H9 (cell line): ENCODE measurements around the gene DDO. TPM values are rescaled to one million over a fixed set of nuclear protein-coding genes. Genes with fewer than 3 reads are reported as not detected.

Experiments used
- DNase-seq: peaks from one replicate; pipeline ENCODE4 v3.0.0-alpha.2; 2017
- H2AFZ ChIP-seq: one replicate; pipeline ENCODE4 v1.6.1; 2013; ENCODE audit warnings: mild to moderate bottlenecking, low read length, control low read depth, moderate library complexity
- H2AK5ac ChIP-seq: 2 replicates; pipeline ENCODE4 v1.6.1; 2013; ENCODE audit warnings: low read length, control low read depth, mixed read lengths; ENCODE audit not compliant: insufficient read length
- H2BK120ac ChIP-seq: one replicate; pipeline ENCODE4 v1.6.1; 2013; ENCODE audit warnings: low read depth, mild to moderate bottlenecking, low read length, control low read depth, inconsistent platforms; ENCODE audit not compliant: poor library complexity, severe bottlenecking
- H2BK12ac ChIP-seq: 2 replicates; pipeline ENCODE4 v1.6.1; 2013; ENCODE audit warnings: low read length, control low read depth, mixed read lengths, low read depth; ENCODE audit not compliant: insufficient read length
- H2BK15ac ChIP-seq: 2 replicates; pipeline ENCODE4 v1.6.1; 2013; ENCODE audit warnings: low read depth, low read length, control low read depth
- H2BK20ac ChIP-seq: one replicate; pipeline ENCODE4 v1.6.1; 2013; ENCODE audit warnings: low read depth, mild to moderate bottlenecking, low read length, control low read depth, inconsistent platforms; ENCODE audit not compliant: poor library complexity, severe bottlenecking
- H2BK5ac ChIP-seq: 2 replicates; pipeline ENCODE4 v1.6.1; 2013; ENCODE audit warnings: low read length, control low read depth, mixed read lengths; ENCODE audit not compliant: insufficient read length
- H3K14ac ChIP-seq: 2 replicates; pipeline ENCODE4 v1.6.1; 2013; ENCODE audit warnings: low read length, control low read depth; ENCODE audit not compliant: insufficient read depth
- H3K18ac ChIP-seq: 2 replicates; pipeline ENCODE4 v1.6.1; 2013; ENCODE audit warnings: low read depth, mild to moderate bottlenecking, mixed read lengths, low read length, control low read depth; ENCODE audit not compliant: insufficient read length
- H3K23ac ChIP-seq: 2 replicates; pipeline ENCODE4 v1.6.1; 2013; ENCODE audit warnings: low read length, control low read depth, mixed read lengths, low read depth; ENCODE audit not compliant: insufficient read length
- H3K23me2 ChIP-seq: 2 replicates; pipeline ENCODE4 v1.6.1; 2013; ENCODE audit warnings: low read depth, mild to moderate bottlenecking, mixed read lengths, low read length, control low read depth; ENCODE audit not compliant: insufficient read length, poor library complexity, severe bottlenecking
- H3K27ac ChIP-seq: 2 replicates; pipeline ENCODE4 v1.5.1; 2013; ENCODE audit warnings: low read length, control low read depth, mixed read lengths, low read depth; ENCODE audit not compliant: insufficient read length
- H3K27me3 ChIP-seq: 2 replicates; pipeline ENCODE4 v1.6.1; 2013; ENCODE audit warnings: low read length, control low read depth, inconsistent platforms; ENCODE audit not compliant: insufficient read depth
- H3K4ac ChIP-seq: 2 replicates; pipeline ENCODE4 v1.6.1; 2013; ENCODE audit warnings: low read depth, mild to moderate bottlenecking, control low read depth, inconsistent platforms, low read length, moderate library complexity
- H3K4me1 ChIP-seq: 2 replicates; pipeline ENCODE4 v1.6.1; 2013; ENCODE audit warnings: low read length, control low read depth, inconsistent platforms; ENCODE audit not compliant: insufficient read depth
- H3K4me2 ChIP-seq: 2 replicates; pipeline ENCODE4 v1.6.1; 2013; ENCODE audit warnings: low read length, control low read depth, mixed read lengths; ENCODE audit not compliant: insufficient read length, insufficient read depth
- H3K56ac ChIP-seq: 2 replicates; pipeline ENCODE4 v1.6.1; 2013; ENCODE audit warnings: low read depth, mild to moderate bottlenecking, mixed read lengths, low read length, control low read depth; ENCODE audit not compliant: insufficient read length
- H3K79me1 ChIP-seq: 2 replicates; pipeline ENCODE4 v1.6.1; 2013; ENCODE audit warnings: low read depth, mild to moderate bottlenecking, moderate library complexity, low read length, control low read depth, inconsistent platforms; ENCODE audit not compliant: insufficient read depth, poor library complexity, severe bottlenecking
- H3K79me2 ChIP-seq: 2 replicates; pipeline ENCODE4 v1.6.1; 2013; ENCODE audit warnings: low read length, control low read depth, inconsistent platforms; ENCODE audit not compliant: insufficient read depth
- H3K9ac ChIP-seq: 2 replicates; pipeline ENCODE4 v1.6.1; 2013; ENCODE audit warnings: low read length, control low read depth, mixed read lengths; ENCODE audit not compliant: insufficient read length; ENCODE audit errors: extremely low read depth
- H3K9me3 ChIP-seq: one replicate; pipeline ENCODE4 v1.6.1; 2013; ENCODE audit warnings: low read depth, low read length, inconsistent platforms; ENCODE audit not compliant: control insufficient read depth
- H3T11ph ChIP-seq: one replicate; pipeline ENCODE4 v1.6.1; 2013; ENCODE audit warnings: mild to moderate bottlenecking, low read length, control low read depth, inconsistent platforms
- H4K20me1 ChIP-seq: one replicate; pipeline ENCODE4 v1.6.1; 2013; ENCODE audit not compliant: control insufficient read depth, insufficient read length, insufficient read depth
- H4K5ac ChIP-seq: 2 replicates; pipeline ENCODE4 v1.6.1; 2013; ENCODE audit warnings: low read depth, mild to moderate bottlenecking, mixed read lengths, low read length, control low read depth; ENCODE audit not compliant: insufficient read length
- H4K8ac ChIP-seq: replicated peaks from 2 replicates; pipeline ENCODE4 v1.6.1; 2013; ENCODE audit warnings: low read length, control low read depth, mixed read lengths, low read depth; ENCODE audit not compliant: insufficient read length
- H4K91ac ChIP-seq: 2 replicates; pipeline ENCODE4 v1.6.1; 2013; ENCODE audit warnings: low read depth, mild to moderate bottlenecking, moderate library complexity, mixed read lengths, low read length, control low read depth; ENCODE audit not compliant: insufficient read length
- H3K27ac Mint-ChIP-seq, 3 experiments: 2 replicates in 2 of 3; 3 replicates in 1 of 3; pipeline ENCODE4 v1.8.0; 2020 to 2021; ENCODE audit warnings: mixed read lengths in 3 of 3, mild to moderate bottlenecking in 1 of 3, moderate library complexity in 1 of 3
- H3K27me3 Mint-ChIP-seq: 2 replicates; pipeline ENCODE4 v1.8.0; 2021; ENCODE audit warnings: low read depth, mild to moderate bottlenecking, moderate library complexity, mixed read lengths
- H3K36me3 Mint-ChIP-seq, 3 experiments: 2 replicates in 2 of 3; 3 replicates in 1 of 3; pipeline ENCODE4 v1.8.0; 2020 to 2021; ENCODE audit warnings: low read depth in 3 of 3, mixed read lengths in 3 of 3; ENCODE audit not compliant: insufficient read depth in 1 of 3
- H3K4me1 Mint-ChIP-seq, 2 experiments: 2 replicates each; pipeline ENCODE4 v1.8.0; 2020; ENCODE audit warnings: mixed read lengths in 2 of 2
- H3K4me3 Mint-ChIP-seq, 2 experiments: 2 replicates in 1 of 2; 3 replicates in 1 of 2; pipeline ENCODE4 v1.8.0; 2020 to 2021; ENCODE audit warnings: mild to moderate bottlenecking in 2 of 2, mixed read lengths in 2 of 2, moderate library complexity in 1 of 2
- H3K9me3 Mint-ChIP-seq, 2 experiments: 2 replicates in 1 of 2; 3 replicates in 1 of 2; pipeline ENCODE4 v1.8.0; 2020; ENCODE audit warnings: mild to moderate bottlenecking in 2 of 2, mixed read lengths in 2 of 2, moderate library complexity in 1 of 2
- WGBS: extraction: QIAGEN DNeasy Blood & Tissue Kit; methylation state at CpG from one replicate; pipeline ENCODE4 v1.1.7; 2013; ENCODE audit warnings: missing lambda C conversion rate, low lambda C conversion rate, mixed read lengths; ENCODE audit not compliant: insufficient read length; ENCODE audit errors: extremely low coverage; 5-methylcytosine and 5-hydroxymethylcytosine counted together
- total RNA-seq: library from RNA; stranded (reverse); gene quantifications from 2 replicates; pipeline ENCODE4 v1.2.1, GENCODE V29; 2021
- TF ChIP-seq, protein P1 (sequence below): fragments of 200-600 bp; sonication (generic); conservative IDR thresholded peaks from 3 replicates; pipeline ENCODE4 v1.8.0; 2021; ENCODE audit warnings: antibody characterized with exemption, mild to moderate bottlenecking

The DDO gene
- total RNA-seq, 1 experiment from 2014 or later: not detected

DNA sequence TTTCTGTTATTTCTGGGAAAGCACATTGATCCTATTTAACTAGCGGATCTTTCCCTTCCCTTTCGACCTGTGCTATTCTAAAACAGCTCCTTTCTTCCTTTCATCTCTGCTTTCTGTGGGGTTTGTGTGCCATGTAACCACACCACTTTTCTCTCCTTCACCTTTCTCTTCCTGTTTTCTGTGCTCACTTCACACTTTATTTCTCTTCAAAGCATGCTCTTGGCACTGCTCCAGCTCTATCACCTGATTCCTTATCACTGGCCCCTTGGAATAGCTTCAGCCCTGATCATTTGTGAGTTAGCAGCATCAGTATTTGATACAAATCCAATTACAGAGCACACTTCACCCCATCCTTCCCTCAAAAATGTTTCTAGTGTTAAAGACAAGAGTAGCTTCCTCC is 49.1 kb downstream of the DDO start:
- Histone ChIP-seq H4K20me1 (no peaks in the 10 kb centered on the region), H2AFZ (no peak overlapping the region), H3K56ac (no peak overlapping the region), H3K14ac (no peak overlapping the region), H2BK15ac (no peak overlapping the region), H3K18ac (no peak overlapping the region), H2BK5ac (no peak overlapping the region), H3K4me2 (no peak overlapping the region), H3K79me1 (no peaks in the 10 kb centered on the region), H3T11ph (no peak overlapping the region), H3K9me3 (no peaks in the 10 kb centered on the region), H3K23me2 (no peaks in the 10 kb centered on the region), H2BK120ac (no peak overlapping the region), H4K91ac (no peak overlapping the region), H3K79me2 (no peaks in the 10 kb centered on the region), H3K4me1 (no peaks in the 10 kb centered on the region), H4K5ac (no peak overlapping the region), H2BK20ac (no peak overlapping the region), H4K8ac (no peak overlapping the region), H2AK5ac (no peak overlapping the region), H3K4ac (no peak overlapping the region), H3K27ac (no peak overlapping the region), H3K9ac (no peak overlapping the region), H3K23ac (no peak overlapping the region), H3K27me3 (no peaks in the 10 kb centered on the region), H2BK12ac (no peak overlapping the region)
- Mint-ChIP-seq H3K4me1 (peaks cover 44 to 53% of the 10 kb centered on the region in 2 experiments), H3K4me3 (no peak overlapping the region), H3K36me3 (no peaks in the 10 kb centered on the region; a peak in 1 of 7 replicates), H3K27me3 (peaks cover 5% of the 10 kb centered on the region; the same call in 1 of the 2 replicates), H3K9me3 (peaks cover 0 to 4% of the 10 kb centered on the region in 2 experiments; a peak in 2 of 5 replicates), H3K27ac (peak overlapping the region in 1 of 3 experiments; percentile 61; a peak in 1 of 7 replicates)
- no CpG with 5 or more reads among the region's 2 CpGs for WGBS
- no peak for DNase-seq
- TF ChIP-seq, protein P1, sequence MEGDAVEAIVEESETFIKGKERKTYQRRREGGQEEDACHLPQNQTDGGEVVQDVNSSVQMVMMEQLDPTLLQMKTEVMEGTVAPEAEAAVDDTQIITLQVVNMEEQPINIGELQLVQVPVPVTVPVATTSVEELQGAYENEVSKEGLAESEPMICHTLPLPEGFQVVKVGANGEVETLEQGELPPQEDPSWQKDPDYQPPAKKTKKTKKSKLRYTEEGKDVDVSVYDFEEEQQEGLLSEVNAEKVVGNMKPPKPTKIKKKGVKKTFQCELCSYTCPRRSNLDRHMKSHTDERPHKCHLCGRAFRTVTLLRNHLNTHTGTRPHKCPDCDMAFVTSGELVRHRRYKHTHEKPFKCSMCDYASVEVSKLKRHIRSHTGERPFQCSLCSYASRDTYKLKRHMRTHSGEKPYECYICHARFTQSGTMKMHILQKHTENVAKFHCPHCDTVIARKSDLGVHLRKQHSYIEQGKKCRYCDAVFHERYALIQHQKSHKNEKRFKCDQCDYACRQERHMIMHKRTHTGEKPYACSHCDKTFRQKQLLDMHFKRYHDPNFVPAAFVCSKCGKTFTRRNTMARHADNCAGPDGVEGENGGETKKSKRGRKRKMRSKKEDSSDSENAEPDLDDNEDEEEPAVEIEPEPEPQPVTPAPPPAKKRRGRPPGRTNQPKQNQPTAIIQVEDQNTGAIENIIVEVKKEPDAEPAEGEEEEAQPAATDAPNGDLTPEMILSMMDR: no peak
